ENCODE measurements around the gene GPR39. TPM values are rescaled to one million over a fixed set of nuclear protein-coding genes. Genes with fewer than 3 reads are reported as not detected.
"Not testable (repeated sequence)": the region's sequence is repeated elsewhere in the genome, so short reads cannot be mapped to it uniquely, and the experiment has no call there.

Gene GPR39
- total RNA-seq, 2 experiments from 2014 or later, result not detected

- POLR2A ChIA-PET, result no interaction called here
- no peaks in the 10 kb centered on the region for H3K36me3 Mint-ChIP-seq (ENCODE audit: low read depth)
- peaks cover 4% of the 10 kb centered on the region for H3K9me3 Mint-ChIP-seq (ENCODE audit: low read depth)
- DNase-seq (no peak), ATAC-seq (no peak)
- no peak overlapping the region for H3K27ac Mint-ChIP-seq
- H3K4me3 Mint-ChIP-seq, result no peak overlapping the region
- intact Hi-C loops (cut with DNase I, micrococcal nuclease), result no loop called here
- peaks cover 3% of the 10 kb centered on the region for H3K27me3 Mint-ChIP-seq
- CTCF ChIA-PET, result no interaction called here
- H3K4me1 Mint-ChIP-seq, result no peaks in the 10 kb centered on the region
Observed at GRCh38 chr2:132391378-132391777, 25.2 kb upstream of the GPR39 start.

GRCh38 chr2:132392221-132392620 lies 24.4 kb upstream of the GPR39 start:
- peaks cover 4% of the 10 kb centered on the region for H3K9me3 Mint-ChIP-seq (ENCODE audit: low read depth)
- H3K4me1 Mint-ChIP-seq, result no peaks in the 10 kb centered on the region
- no peak overlapping the region for H3K27ac Mint-ChIP-seq
- CTCF ChIA-PET, result no interaction called here
- H3K4me3 Mint-ChIP-seq, result no peak overlapping the region
- no peak for ATAC-seq
- intact Hi-C loops (cut with DNase I, micrococcal nuclease), result no loop called here
- H3K27me3 Mint-ChIP-seq, result peaks cover 3% of the 10 kb centered on the region
- no peak for DNase-seq
- POLR2A ChIA-PET, result no interaction called here
- H3K36me3 Mint-ChIP-seq (ENCODE audit: low read depth), result no peaks in the 10 kb centered on the region

GRCh38 chr2:132392879-132393278 lies 23.7 kb upstream of the GPR39 start:
- CTCF ChIA-PET, result no interaction called here

GRCh38 chr2:132397042-132397441 lies 19.6 kb upstream of the GPR39 start:
- CTCF ChIA-PET; POLR2A ChIA-PET; H3K9me3 Mint-ChIP-seq (ENCODE audit: low read depth); DNase-seq; H3K36me3 Mint-ChIP-seq (ENCODE audit: low read depth); H3K4me1 Mint-ChIP-seq; ATAC-seq; H3K4me3 Mint-ChIP-seq; H3K27ac Mint-ChIP-seq; intact Hi-C loops (cut with DNase I, micrococcal nuclease); H3K27me3 Mint-ChIP-seq: not testable (repeated sequence)

More at GRCh38 chr2:132392879-132393278, 23.7 kb upstream of the GPR39 start:
- Mint-ChIP-seq H3K36me3 (ENCODE audit: low read depth) (no peaks in the 10 kb centered on the region), H3K27ac (no peak overlapping the region), H3K27me3 (peaks cover 3% of the 10 kb centered on the region), H3K4me1 (no peaks in the 10 kb centered on the region), H3K9me3 (ENCODE audit: low read depth) (peaks cover 4% of the 10 kb centered on the region), H3K4me3 (no peak overlapping the region)
- POLR2A ChIA-PET, result no interaction called here
- intact Hi-C loops (cut with DNase I, micrococcal nuclease), result no loop called here
- ATAC-seq (no peak), DNase-seq (no peak)

GRCh38 chr2:132400169-132400900 lies 16.3 kb upstream of the GPR39 start:
- ChIA-PET POLR2A (no interaction called here), CTCF (no interaction called here)
- no peak overlapping the region for H3K27ac Mint-ChIP-seq
- H3K4me1 Mint-ChIP-seq, result no peaks in the 10 kb centered on the region
- DNase-seq (no peak), ATAC-seq (no peak)
- intact Hi-C loops (cut with DNase I, micrococcal nuclease), result no loop called here
- H3K4me3 Mint-ChIP-seq, result no peak overlapping the region
- H3K9me3 Mint-ChIP-seq (ENCODE audit: low read depth), result no peaks in the 10 kb centered on the region
- H3K36me3 Mint-ChIP-seq (ENCODE audit: low read depth), result no peaks in the 10 kb centered on the region
- no peaks in the 10 kb centered on the region for H3K27me3 Mint-ChIP-seq

- CTCF ChIA-PET, result no interaction called here
- no peaks in the 10 kb centered on the region for H3K27me3 Mint-ChIP-seq
- no peaks in the 10 kb centered on the region for H3K9me3 Mint-ChIP-seq (ENCODE audit: low read depth)
- POLR2A ChIA-PET, result no interaction called here
- no peak overlapping the region for H3K27ac Mint-ChIP-seq
- ATAC-seq (no peak), DNase-seq (no peak)
- intact Hi-C loops (cut with DNase I, micrococcal nuclease), result no loop called here
- H3K4me1 Mint-ChIP-seq, result no peaks in the 10 kb centered on the region
- no peak overlapping the region for H3K4me3 Mint-ChIP-seq
- no peaks in the 10 kb centered on the region for H3K36me3 Mint-ChIP-seq (ENCODE audit: low read depth)
Observed at GRCh38 chr2:132400901-132401240, 15.7 kb upstream of the GPR39 start.

- ATAC-seq, result no peak
- CTCF ChIA-PET, result no interaction called here
- Mint-ChIP-seq H3K36me3 (ENCODE audit: low read depth) (no peaks in the 10 kb centered on the region), H3K9me3 (ENCODE audit: low read depth) (no peaks in the 10 kb centered on the region), H3K4me3 (no peak overlapping the region), H3K27ac (no peak overlapping the region), H3K4me1 (no peaks in the 10 kb centered on the region), H3K27me3 (no peaks in the 10 kb centered on the region)
- DNase-seq, result no peak
- POLR2A ChIA-PET, result no interaction called here
- intact Hi-C loops (cut with DNase I, micrococcal nuclease), result no loop called here
Observed at GRCh38 chr2:132401326-132401725, 15.3 kb upstream of the GPR39 start.

GRCh38 chr2:132403146-132403545 lies 13.5 kb upstream of the GPR39 start:
- no peaks in the 10 kb centered on the region for H3K27me3 Mint-ChIP-seq
- no peaks in the 10 kb centered on the region for H3K36me3 Mint-ChIP-seq (ENCODE audit: low read depth)
- H3K4me1 Mint-ChIP-seq, result no peaks in the 10 kb centered on the region
- intact Hi-C loops (cut with DNase I, micrococcal nuclease), result no loop called here
- DNase-seq (no peak), ATAC-seq (no peak)
- POLR2A ChIA-PET, result no interaction called here
- H3K27ac Mint-ChIP-seq, result no peak overlapping the region
- H3K4me3 Mint-ChIP-seq, result no peak overlapping the region
- CTCF ChIA-PET, result no interaction called here
- H3K9me3 Mint-ChIP-seq (ENCODE audit: low read depth), result no peaks in the 10 kb centered on the region

- intact Hi-C loops (cut with DNase I, micrococcal nuclease), result no loop called here
- Mint-ChIP-seq H3K27ac (no peak overlapping the region), H3K9me3 (ENCODE audit: low read depth) (no peaks in the 10 kb centered on the region), H3K4me1 (no peaks in the 10 kb centered on the region), H3K36me3 (ENCODE audit: low read depth) (no peaks in the 10 kb centered on the region), H3K27me3 (no peaks in the 10 kb centered on the region), H3K4me3 (no peak overlapping the region)
- ATAC-seq (no peak), DNase-seq (no peak)
- CTCF ChIA-PET, result no interaction called here
- POLR2A ChIA-PET, result no interaction called here
Observed at GRCh38 chr2:132404056-132404455, 12.5 kb upstream of the GPR39 start.

GRCh38 chr2:132407784-132408183 lies 8.8 kb upstream of the GPR39 start:
- intact Hi-C loops (cut with DNase I, micrococcal nuclease), result no loop called here
- CTCF ChIA-PET, result no interaction called here
- no peak overlapping the region for H3K27ac Mint-ChIP-seq
- H3K4me3 Mint-ChIP-seq, result no peak overlapping the region
- DNase-seq, result no peak
- no peaks in the 10 kb centered on the region for H3K27me3 Mint-ChIP-seq
- H3K9me3 Mint-ChIP-seq (ENCODE audit: low read depth), result peaks cover 2% of the 10 kb centered on the region
- POLR2A ChIA-PET, result no interaction called here
- H3K36me3 Mint-ChIP-seq (ENCODE audit: low read depth), result peaks cover 1% of the 10 kb centered on the region
- no peak for ATAC-seq
- H3K4me1 Mint-ChIP-seq, result no peaks in the 10 kb centered on the region

- ATAC-seq (no peak), DNase-seq (no peak)
- POLR2A ChIA-PET, result no interaction called here
- Mint-ChIP-seq H3K27ac (no peak overlapping the region), H3K4me3 (no peak overlapping the region), H3K27me3 (peaks cover 19% of the 10 kb centered on the region), H3K9me3 (ENCODE audit: low read depth) (peaks cover 2% of the 10 kb centered on the region), H3K4me1 (no peaks in the 10 kb centered on the region), H3K36me3 (ENCODE audit: low read depth) (peaks cover 1% of the 10 kb centered on the region)
- CTCF ChIA-PET, result no interaction called here
- intact Hi-C loops (cut with DNase I, micrococcal nuclease), result no loop called here
Observed at GRCh38 chr2:132412021-132412420, 4.6 kb upstream of the GPR39 start.

- H3K9me3 Mint-ChIP-seq (ENCODE audit: low read depth), result peaks cover 2% of the 10 kb centered on the region
- CTCF ChIA-PET, result interaction anchor here (0.6 kb wide), 1 partner anchor 1431 kb away, joined by 5 read pairs; no protein-coding TSS in a partner anchor
- peaks cover 1% of the 10 kb centered on the region for H3K36me3 Mint-ChIP-seq (ENCODE audit: low read depth)
- DNase-seq, result no peak
- ATAC-seq, result no peak
- no peak overlapping the region for H3K4me3 Mint-ChIP-seq
- peaks cover 28% of the 10 kb centered on the region for H3K27me3 Mint-ChIP-seq
- POLR2A ChIA-PET, result interaction anchor here (0.7 kb wide), 1 partner anchor 1385 kb away, joined by 6 read pairs; no protein-coding TSS in a partner anchor
- intact Hi-C loops (cut with DNase I, micrococcal nuclease), result no loop called here
- H3K27ac Mint-ChIP-seq, result no peak overlapping the region
- H3K4me1 Mint-ChIP-seq, result no peaks in the 10 kb centered on the region
Observed at GRCh38 chr2:132414081-132414480, 2.5 kb upstream of the GPR39 start.

Data from activated CD4-positive, alpha-beta T cell treated with anti-CD3 and anti-CD28 coated beads for 36 hours (primary cell).